HCT116 (cell line): ENCODE data around the gene SAMSN1. TPM values are rescaled to one million over a fixed set of nuclear protein-coding genes. Genes with fewer than 3 reads are reported as not detected.

ENCODE experiments used
- ATAC-seq: fragments of 200-7000 bp; cut with Tn5 transposase; 2 replicates; pipeline ENCODE4 v1.9.1; 2020; ENCODE audit warnings: mild to moderate bottlenecking, moderate library complexity
- BruUV-seq: library from RNA; stranded (reverse); fragments of 400-500 nt; replicated peaks from 2 replicates; lab custom pipeline; 2021; lab: Mats Ljungman, UMichigan
- CTCF ChIA-PET: fragments of 300-600 bp; sonication (Branson Sonifier 250); formaldehyde crosslinking; loops from one replicate; lab custom pipeline; 2021; ENCODE audit warnings: antibody characterized with exemption; lab: Charles Lee
- POLR2A ChIA-PET: fragments of 300-600, 350-600 bp; sonication (Branson Sonifier 250); formaldehyde crosslinking; loops from one replicate; lab custom pipeline; 2021; ENCODE audit warnings: antibody characterized with exemption; lab: Charles Lee
- RAD21 ChIA-PET, 2 experiments: fragments of 300-600 bp; sonication (Branson Sonifier 250); formaldehyde crosslinking; loops; one replicate each; lab custom pipeline; 2023; ENCODE audit warnings: low total read pairs in 2 of 2; ENCODE audit not compliant: uncharacterized antibody in 2 of 2, unreplicated experiment in 2 of 2, low non-redundant PET in 1 of 2; lab: Charles Lee
- DNase-seq: peaks from one replicate; pipeline ENCODE4 v3.0.0-alpha.2; 2010; ENCODE audit warnings: low read depth, low spot score
- H2AFZ ChIP-seq: fragments of 200-600 bp; shearing (Covaris generic), sonication (generic); 2 replicates; pipeline ENCODE4 v1.6.1; 2017; ENCODE audit warnings: low read depth, mixed run types, mixed read lengths, antibody characterized with exemption, low read length; ENCODE audit not compliant: poor library complexity, severe bottlenecking
- H3K27ac ChIP-seq: 2 replicates; pipeline ENCODE4 v1.5.1; 2012; ENCODE audit warnings: low read depth, low read length
- H3K27me3 ChIP-seq: fragments of 200-600 bp; sonication (generic); 2 replicates; pipeline ENCODE4 v1.6.1; 2016; ENCODE audit warnings: mixed run types, low read length, mixed read lengths; ENCODE audit not compliant: insufficient read depth
- H3K36me3 ChIP-seq, 2 experiments: fragments of 200-500 bp in 1 of 2; fragments of 200-600 bp in 1 of 2; sonication (Bioruptor generic) in 1 of 2; sonication (generic) in 1 of 2; 2 replicates each; pipeline versions ENCODE4 v1.5.1 to v1.6.1; 2014 to 2016; ENCODE audit warnings: low read length in 2 of 2, inconsistent platforms in 1 of 2, mixed read lengths in 1 of 2, mixed run types in 1 of 2; ENCODE audit not compliant: insufficient read depth in 2 of 2, control insufficient read depth in 1 of 2
- H3K4me1 ChIP-seq, 2 experiments: fragments of 200-600 bp in 1 of 2; sonication (generic) in 1 of 2; 2 replicates each; pipeline versions ENCODE4 v1.5.1 to v1.6.1; 2012 to 2017; ENCODE audit warnings: low read length in 2 of 2, inconsistent platforms in 1 of 2, mild to moderate bottlenecking in 1 of 2, mixed read lengths in 1 of 2, mixed run types in 1 of 2, moderate library complexity in 1 of 2; ENCODE audit not compliant: insufficient read depth in 2 of 2, control insufficient read depth in 1 of 2
- H3K4me2 ChIP-seq: fragments of 200-600 bp; sonication (generic); 2 replicates; pipeline ENCODE4 v1.6.1; 2017; ENCODE audit warnings: mixed run types, low read length, mixed read lengths
- H3K4me3 ChIP-seq, 2 experiments: fragments of 200-600 bp in 1 of 2; sonication (generic) in 1 of 2; replicated peaks in 1 of 2; 2 replicates each; pipeline ENCODE4 v1.5.1; 2011 to 2016; ENCODE audit warnings: low read length in 2 of 2, control low read depth in 1 of 2, low read depth in 1 of 2, mild to moderate bottlenecking in 1 of 2, mixed read lengths in 1 of 2, mixed run types in 1 of 2
- H3K79me2 ChIP-seq: fragments of 200-600 bp; sonication (generic); 2 replicates; pipeline ENCODE4 v1.6.1; 2017; ENCODE audit warnings: mild to moderate bottlenecking, mixed run types, low read length, moderate library complexity, mixed read lengths; ENCODE audit not compliant: insufficient read depth
- H3K9ac ChIP-seq: fragments of 200-600 bp; sonication (generic); 2 replicates; pipeline ENCODE4 v1.6.1; 2016; ENCODE audit warnings: low read length, mixed read lengths
- H3K9me2 ChIP-seq: fragments of 200-600 bp; sonication (generic), shearing (Covaris generic); 2 replicates; pipeline ENCODE4 v1.6.1; 2017; ENCODE audit warnings: mixed run types, mild to moderate bottlenecking, moderate library complexity; ENCODE audit not compliant: insufficient read depth
- H3K9me3 ChIP-seq, 2 experiments: fragments of 200-500 bp in 1 of 2; fragments of 200-600 bp in 1 of 2; sonication (Bioruptor generic) in 1 of 2; sonication (generic) in 1 of 2; 2 replicates each; pipeline ENCODE4 v1.6.1; 2014 to 2017; ENCODE audit warnings: low read length in 2 of 2, mixed read lengths in 2 of 2, inconsistent platforms in 1 of 2, low read depth in 1 of 2, mild to moderate bottlenecking in 1 of 2, mixed run types in 1 of 2, moderate library complexity in 1 of 2; ENCODE audit not compliant: control insufficient read depth in 1 of 2, insufficient read depth in 1 of 2
- H4K20me1 ChIP-seq: fragments of 200-600 bp; sonication (generic), shearing (Covaris generic); 2 replicates; pipeline ENCODE4 v1.6.1; 2017; ENCODE audit warnings: mixed run types, mild to moderate bottlenecking, moderate library complexity; ENCODE audit not compliant: insufficient read depth
- ELF1 ChIP-seq: IDR thresholded peaks from 2 replicates; pipeline ENCODE4 v1.6.1; 2012; ENCODE audit warnings: low read depth, borderline replicate concordance
- EZH2 ChIP-seq: fragments of 200-600 bp; sonication (generic); IDR thresholded peaks from 2 replicates; pipeline ENCODE4 v1.6.1; 2017; ENCODE audit warnings: antibody characterized with exemption, mixed run types
- FOSL1 ChIP-seq: IDR thresholded peaks from 2 replicates; pipeline ENCODE4 v1.6.1; 2012; ENCODE audit warnings: low read depth
- JUND ChIP-seq: IDR thresholded peaks from 2 replicates; pipeline ENCODE4 v1.6.1; 2012
- POLR2A ChIP-seq: IDR thresholded peaks from 2 replicates; pipeline ENCODE4 v1.7.0; 2011; ENCODE audit warnings: borderline replicate concordance; ENCODE audit not compliant: insufficient read depth, insufficient read length; ENCODE audit errors: extremely low read depth
- POLR2AphosphoS5 ChIP-seq: IDR thresholded peaks from 2 replicates; pipeline ENCODE4 v1.6.1; 2011; ENCODE audit warnings: mild to moderate bottlenecking, low read depth, low read length, moderate library complexity
- SP1 ChIP-seq: IDR thresholded peaks from 2 replicates; pipeline ENCODE4 v1.6.1; 2012; ENCODE audit warnings: low read depth
- TCF7L2 ChIP-seq: IDR thresholded peaks from 2 replicates; pipeline ENCODE4 v1.7.0; 2011; ENCODE audit warnings: borderline replicate concordance, inconsistent platforms; ENCODE audit not compliant: insufficient read depth, insufficient read length; ENCODE audit errors: extremely low read depth
- YY1 ChIP-seq: IDR thresholded peaks from 2 replicates; pipeline ENCODE4 v1.6.1; 2011; ENCODE audit warnings: low read length, low read depth, moderate library complexity, mild to moderate bottlenecking; ENCODE audit not compliant: insufficient replicate concordance; ENCODE audit errors: extremely low read depth
- ZNF274 ChIP-seq: fragments of 200-500 bp; sonication (Bioruptor generic); IDR thresholded peaks from 2 replicates; pipeline ENCODE4 v1.6.1; 2014; ENCODE audit warnings: mild to moderate bottlenecking, low read depth, low read length, inconsistent platforms
- intact Hi-C: fragments of 100-400 bp; cut with micrococcal nuclease; formaldehyde crosslinking; loops from 2 replicates; pipeline ENCODE4 v1.10.0; 2022
- total RNA-seq: library from RNA; stranded (reverse); gene quantifications from one replicate; pipeline ENCODE4 v1.2.1, GENCODE V29; 2021; ENCODE audit not compliant: unreplicated experiment
- TF ChIP-seq, protein P1 (sequence below), 3 experiments: fragments of 200-600 bp in 1 of 3; sonication (generic) in 1 of 3; IDR thresholded peaks in 2 of 3; conservative IDR thresholded peaks in 1 of 3; 2 replicates each; pipeline ENCODE4 v1.5.1; 2012 to 2017; ENCODE audit warnings: low read depth in 2 of 3, low read length in 2 of 3, antibody characterized with exemption in 1 of 3, borderline replicate concordance in 1 of 3, control low read depth in 1 of 3, mild to moderate bottlenecking in 1 of 3, mixed read lengths in 1 of 3, mixed run types in 1 of 3, moderate library complexity in 1 of 3; ENCODE audit not compliant: insufficient read depth in 1 of 3
- TF ChIP-seq, protein P2 (sequence below): IDR thresholded peaks from 2 replicates; pipeline ENCODE4 v1.6.1; 2012
- TF ChIP-seq, protein P3 (sequence below): IDR thresholded peaks from 2 replicates; pipeline ENCODE4 v1.6.1; 2011; ENCODE audit warnings: mild to moderate bottlenecking, low read length, moderate library complexity; ENCODE audit not compliant: insufficient replicate concordance; ENCODE audit errors: extremely low read depth

Gene SAMSN1
- total RNA-seq, 1 experiment from 2014 or later = 0.57 TPM

DNA sequence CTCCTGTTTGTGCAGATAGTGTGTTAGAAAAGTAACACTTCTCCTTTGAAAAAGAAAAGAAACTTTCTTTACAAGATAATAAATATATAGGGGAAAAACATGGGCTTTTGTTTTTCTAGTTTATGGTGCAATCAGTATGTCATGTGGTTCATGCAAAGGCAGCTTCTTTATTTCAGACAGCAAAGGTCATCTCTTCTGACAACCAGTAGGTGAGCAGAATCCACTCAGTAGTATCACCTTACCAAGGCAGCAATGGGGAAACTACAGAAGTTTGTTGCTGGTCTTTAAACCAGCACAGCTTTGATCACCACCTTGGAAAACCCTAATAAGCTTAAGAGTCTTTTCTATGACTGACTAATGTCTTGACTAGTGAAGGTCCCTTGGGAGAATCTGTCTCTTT, 13.0 kb upstream of the SAMSN1 start:
- Histone ChIP-seq H3K9me3 (peaks cover 0 to 11% of the 10 kb centered on the region in 2 experiments; a peak in 2 of 4 replicates), H3K9ac (no peak overlapping the region), H3K27ac (no peak overlapping the region), H3K4me1 (peaks cover 0 to 6% of the 10 kb centered on the region in 2 experiments; a peak in 1 of 4 replicates), H3K36me3 (no peaks in the 10 kb centered on the region), H2AFZ (no peak overlapping the region), H3K79me2 (no peaks in the 10 kb centered on the region), H3K4me3 (no peak overlapping the region), H4K20me1 (no peaks in the 10 kb centered on the region), H3K27me3 (no peaks in the 10 kb centered on the region), H3K9me2 (no peaks in the 10 kb centered on the region), H3K4me2 (no peak overlapping the region)
- TF ChIP-seq TCF7L2 = no peak
- TF ChIP-seq, protein P1, sequence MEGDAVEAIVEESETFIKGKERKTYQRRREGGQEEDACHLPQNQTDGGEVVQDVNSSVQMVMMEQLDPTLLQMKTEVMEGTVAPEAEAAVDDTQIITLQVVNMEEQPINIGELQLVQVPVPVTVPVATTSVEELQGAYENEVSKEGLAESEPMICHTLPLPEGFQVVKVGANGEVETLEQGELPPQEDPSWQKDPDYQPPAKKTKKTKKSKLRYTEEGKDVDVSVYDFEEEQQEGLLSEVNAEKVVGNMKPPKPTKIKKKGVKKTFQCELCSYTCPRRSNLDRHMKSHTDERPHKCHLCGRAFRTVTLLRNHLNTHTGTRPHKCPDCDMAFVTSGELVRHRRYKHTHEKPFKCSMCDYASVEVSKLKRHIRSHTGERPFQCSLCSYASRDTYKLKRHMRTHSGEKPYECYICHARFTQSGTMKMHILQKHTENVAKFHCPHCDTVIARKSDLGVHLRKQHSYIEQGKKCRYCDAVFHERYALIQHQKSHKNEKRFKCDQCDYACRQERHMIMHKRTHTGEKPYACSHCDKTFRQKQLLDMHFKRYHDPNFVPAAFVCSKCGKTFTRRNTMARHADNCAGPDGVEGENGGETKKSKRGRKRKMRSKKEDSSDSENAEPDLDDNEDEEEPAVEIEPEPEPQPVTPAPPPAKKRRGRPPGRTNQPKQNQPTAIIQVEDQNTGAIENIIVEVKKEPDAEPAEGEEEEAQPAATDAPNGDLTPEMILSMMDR (IDR thresholded peaks at IDR 0.05 in 2 of 3, conservative IDR thresholded peaks at IDR 0.05 in 1 of 3; ENCODE audit: borderline replicate concordance in 1 of 3, insufficient read depth in 1 of 3, low read depth in 2 of 3, low read length in 2 of 3) = no peak
- no peak for TF ChIP-seq JUND
- TF ChIP-seq FOSL1 = no peak
- TF ChIP-seq POLR2A = no peak
- TF ChIP-seq, protein P2, sequence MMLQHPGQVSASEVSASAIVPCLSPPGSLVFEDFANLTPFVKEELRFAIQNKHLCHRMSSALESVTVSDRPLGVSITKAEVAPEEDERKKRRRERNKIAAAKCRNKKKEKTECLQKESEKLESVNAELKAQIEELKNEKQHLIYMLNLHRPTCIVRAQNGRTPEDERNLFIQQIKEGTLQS = no peak
- no peak for TF ChIP-seq ELF1
- no peak for TF ChIP-seq SP1
- RAD21 ChIA-PET = no interaction called here
- POLR2A ChIA-PET = no interaction called here
- no peak for ATAC-seq
- no TSS peak for BruUV-seq
- DNase-seq = no peak
- CTCF ChIA-PET = no interaction called here
- intact Hi-C loops = no loop called here

DNA sequence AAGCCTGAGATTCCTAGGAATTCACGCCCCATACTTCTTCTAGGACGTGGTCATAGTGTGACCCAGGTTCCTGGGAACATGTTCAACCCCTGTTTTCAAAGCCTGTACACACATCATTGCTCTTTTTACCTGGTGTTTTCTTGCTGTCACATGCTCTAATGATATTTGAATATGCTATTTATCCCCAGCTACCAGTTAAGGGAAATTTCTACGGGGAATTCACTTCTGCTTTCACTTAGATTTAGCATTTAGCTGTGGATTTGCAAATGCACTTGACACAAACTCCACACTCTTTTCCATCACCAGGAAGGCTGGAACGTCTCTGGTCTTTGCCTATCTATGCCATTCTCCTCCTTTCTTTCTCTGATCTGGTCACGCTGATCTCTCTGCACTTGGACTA, 11.3 kb upstream of the SAMSN1 start:
- H3K4me3 ChIP-seq = no peak overlapping the region
- H3K9me2 ChIP-seq = no peaks in the 10 kb centered on the region
- H3K27me3 ChIP-seq = no peaks in the 10 kb centered on the region
- no TSS peak for BruUV-seq
- H4K20me1 ChIP-seq = no peaks in the 10 kb centered on the region
- no peak overlapping the region for H3K9ac ChIP-seq
- H3K4me1 ChIP-seq = peaks cover 0 to 6% of the 10 kb centered on the region in 2 experiments; a peak in 1 of 4 replicates
- intact Hi-C loops = no loop called here
- ChIA-PET RAD21 (no interaction called here), CTCF (no interaction called here), POLR2A (no interaction called here)
- no peak overlapping the region for H3K4me2 ChIP-seq
- H3K36me3 ChIP-seq = no peaks in the 10 kb centered on the region
- no peak for DNase-seq
- no peak for ATAC-seq
- H3K9me3 ChIP-seq = peaks cover 0 to 11% of the 10 kb centered on the region in 2 experiments; a peak in 2 of 4 replicates
- no peaks in the 10 kb centered on the region for H3K79me2 ChIP-seq
- no peak overlapping the region for H3K27ac ChIP-seq
- no peak overlapping the region for H2AFZ ChIP-seq
- TF ChIP-seq, protein P1 (IDR thresholded peaks at IDR 0.05 in 2 of 3, conservative IDR thresholded peaks at IDR 0.05 in 1 of 3; ENCODE audit: borderline replicate concordance in 1 of 3, insufficient read depth in 1 of 3, low read depth in 2 of 3, low read length in 2 of 3) = no peak
- no peak for TF ChIP-seq POLR2AphosphoS5
- TF ChIP-seq ZNF274 = no peak
- TF ChIP-seq, protein P3, sequence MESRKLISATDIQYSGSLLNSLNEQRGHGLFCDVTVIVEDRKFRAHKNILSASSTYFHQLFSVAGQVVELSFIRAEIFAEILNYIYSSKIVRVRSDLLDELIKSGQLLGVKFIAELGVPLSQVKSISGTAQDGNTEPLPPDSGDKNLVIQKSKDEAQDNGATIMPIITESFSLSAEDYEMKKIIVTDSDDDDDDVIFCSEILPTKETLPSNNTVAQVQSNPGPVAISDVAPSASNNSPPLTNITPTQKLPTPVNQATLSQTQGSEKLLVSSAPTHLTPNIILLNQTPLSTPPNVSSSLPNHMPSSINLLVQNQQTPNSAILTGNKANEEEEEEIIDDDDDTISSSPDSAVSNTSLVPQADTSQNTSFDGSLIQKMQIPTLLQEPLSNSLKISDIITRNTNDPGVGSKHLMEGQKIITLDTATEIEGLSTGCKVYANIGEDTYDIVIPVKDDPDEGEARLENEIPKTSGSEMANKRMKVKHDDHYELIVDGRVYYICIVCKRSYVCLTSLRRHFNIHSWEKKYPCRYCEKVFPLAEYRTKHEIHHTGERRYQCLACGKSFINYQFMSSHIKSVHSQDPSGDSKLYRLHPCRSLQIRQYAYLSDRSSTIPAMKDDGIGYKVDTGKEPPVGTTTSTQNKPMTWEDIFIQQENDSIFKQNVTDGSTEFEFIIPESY = no peak
- TF ChIP-seq EZH2 = no peak
- TF ChIP-seq YY1 = no peak
